Keratinocyte (primary cell): Measurements from ENCODE around the gene SLC25A21. TPM values are rescaled to one million over a fixed set of nuclear protein-coding genes. Genes with fewer than 3 reads are reported as not detected.

Source experiments
- DNase-seq: peaks from one replicate; pipeline ENCODE4 v3.0.0-alpha.2; 2011; ENCODE audit warnings: low read depth, missing footprints, low spot score
- FAIRE-seq: peaks from 2 replicates; lab custom pipeline; 2011; peaks lifted over from hg19 to GRCh38; lab: Jason Lieb, UNC
- H2AFZ ChIP-seq: 2 replicates; pipeline ENCODE4 v1.6.0; 2012; ENCODE audit warnings: low read length, control low read depth, inconsistent platforms; ENCODE audit not compliant: control insufficient read depth
- H3K27ac ChIP-seq: 2 replicates; pipeline ENCODE4 v1.5.1; 2011; ENCODE audit warnings: low read length; ENCODE audit not compliant: control insufficient read depth, insufficient read depth
- H3K27me3 ChIP-seq: 3 replicates; pipeline ENCODE4 v1.6.0; 2011; ENCODE audit warnings: low read length; ENCODE audit not compliant: control insufficient read depth, insufficient read depth; ENCODE audit errors: extremely low read depth
- H3K36me3 ChIP-seq, 2 experiments: 2 replicates in 1 of 2; 3 replicates in 1 of 2; pipeline ENCODE4 v1.5.1; 2011; ENCODE audit warnings: low read length in 2 of 2, mild to moderate bottlenecking in 1 of 2; ENCODE audit not compliant: control insufficient read depth in 2 of 2, insufficient read depth in 2 of 2; ENCODE audit errors: extremely low read depth in 1 of 2
- H3K4me1 ChIP-seq: 3 replicates; pipeline ENCODE4 v1.5.1; 2011; ENCODE audit warnings: low read length; ENCODE audit not compliant: control insufficient read depth, insufficient read depth; ENCODE audit errors: extremely low read depth
- H3K4me2 ChIP-seq: 3 replicates; pipeline ENCODE4 v1.6.0; 2011; ENCODE audit warnings: low read depth, low read length; ENCODE audit not compliant: control insufficient read depth, insufficient read depth; ENCODE audit errors: extremely low read depth
- H3K4me3 ChIP-seq, 3 experiments: fragments of 200-600 bp in 1 of 3; sonication (generic) in 1 of 3; 2 replicates in 2 of 3; 3 replicates in 1 of 3; pipeline ENCODE4 v1.5.1; 2011 to 2016; ENCODE audit warnings: low read length in 3 of 3, mild to moderate bottlenecking in 3 of 3, control low read depth in 2 of 3, inconsistent platforms in 1 of 3, low read depth in 1 of 3, mixed read lengths in 1 of 3, mixed run types in 1 of 3, moderate library complexity in 1 of 3; ENCODE audit not compliant: control insufficient read depth in 2 of 3, insufficient read depth in 2 of 3; ENCODE audit errors: extremely low read depth in 1 of 3
- H3K79me2 ChIP-seq: 2 replicates; pipeline ENCODE4 v1.6.0; 2012; ENCODE audit warnings: low read length; ENCODE audit not compliant: control insufficient read depth, insufficient read depth
- H3K9ac ChIP-seq: 3 replicates; pipeline ENCODE4 v1.6.0; 2011; ENCODE audit warnings: low read length; ENCODE audit not compliant: control insufficient read depth, insufficient read depth; ENCODE audit errors: extremely low read depth
- H3K9me1 ChIP-seq: 3 replicates; pipeline ENCODE4 v1.6.0; 2011; ENCODE audit warnings: low read length; ENCODE audit not compliant: control insufficient read depth, insufficient read depth; ENCODE audit errors: extremely low read depth
- H3K9me3 ChIP-seq: 2 replicates; pipeline ENCODE4 v1.5.1; 2012; ENCODE audit warnings: low read depth, low read length; ENCODE audit not compliant: control insufficient read depth
- H4K20me1 ChIP-seq: 3 replicates; pipeline ENCODE4 v1.6.0; 2011; ENCODE audit warnings: low read length; ENCODE audit not compliant: control insufficient read depth, insufficient read depth; ENCODE audit errors: extremely low read depth
- CTCF ChIP-seq, 3 experiments: IDR thresholded peaks in 1 of 3; conservative IDR thresholded peaks in 1 of 3; optimal IDR thresholded peaks in 1 of 3; 2 replicates in 2 of 3; 3 replicates in 1 of 3; pipeline versions ENCODE3 to v1.5.1; 2011; ENCODE audit warnings: low read length in 3 of 3, mild to moderate bottlenecking in 3 of 3, moderate library complexity in 2 of 3, control low read depth in 1 of 3, inconsistent platforms in 1 of 3; ENCODE audit not compliant: insufficient read depth in 2 of 3; ENCODE audit errors: extremely low read depth in 1 of 3
- EZH2 ChIP-seq: IDR thresholded peaks from one replicate; pipeline ENCODE4 v1.6.1; 2012; ENCODE audit warnings: inconsistent platforms, mild to moderate bottlenecking, low read length, moderate library complexity
- dilution Hi-C: fragments of 300-500 bp; cut with MboI; formaldehyde crosslinking; loops from one replicate; pipeline ENCODE4 v1.7.0; 2020; ENCODE audit warnings: low sequenced_read_pairs; ENCODE audit not compliant: extremely low pct_ligation_motif_present
- polyA plus RNA-seq, 5 experiments: library from polyadenylated mRNA; depleted of rRNA in 3 of 5; stranded (reverse) in 3 of 5; stranded (forward) in 1 of 5; unstranded in 1 of 5; fragments of >200 nt; gene quantifications; 1 replicate in 1 of 5; 2 replicates in 3 of 5; 3 replicates in 1 of 5; pipeline versions ENCODE4 v1.2.1 to v1.2.3, GENCODE V29; 2011 to 2012; ENCODE audit warnings: missing spikeins in 2 of 5, low read depth in 1 of 5, low replicate concordance in 1 of 5

SLC25A21 gene
- polyA plus RNA-seq, 1 donor (not counting 4 experiments of a cell fraction or from before 2014, with no cell fraction given) = 0.66 TPM

- Histone ChIP-seq H3K9me3 (no peaks in the 10 kb centered on the region), H2AFZ (no peak overlapping the region), H3K27me3 (no peaks in the 10 kb centered on the region), H3K4me1 (peaks cover 24% of the 10 kb centered on the region), H3K79me2 (no peaks in the 10 kb centered on the region), H3K4me3 (no peak overlapping the region), H3K9me1 (no peaks in the 10 kb centered on the region), H3K36me3 (no peaks in the 10 kb centered on the region), H4K20me1 (no peaks in the 10 kb centered on the region), H3K9ac (no peak overlapping the region), H3K4me2 (no peak overlapping the region), H3K27ac (no peak overlapping the region)
- TF ChIP-seq CTCF (optimal IDR thresholded peaks at IDR 0.05 in 1 of 3, IDR thresholded peaks at IDR 0.05 in 1 of 3, conservative IDR thresholded peaks at IDR 0.05 in 1 of 3; ENCODE audit: extremely low read depth in 1 of 3, insufficient read depth in 2 of 3, low read length in 3 of 3) = no peak
- no peak for TF ChIP-seq EZH2
- dilution Hi-C loops = no loop called here
- no peak for DNase-seq
- no peak for FAIRE-seq
Observed at GRCh38 chr14:36971263-36971855, 201.0 kb downstream of the SLC25A21 start.

- H3K27ac ChIP-seq = no peak overlapping the region
- H2AFZ ChIP-seq = no peak overlapping the region
- no peaks in the 10 kb centered on the region for H3K9me1 ChIP-seq
- H4K20me1 ChIP-seq = no peaks in the 10 kb centered on the region
- DNase-seq (no peak), FAIRE-seq (peak; percentile 5)
- TF ChIP-seq CTCF (optimal IDR thresholded peaks at IDR 0.05 in 1 of 3, IDR thresholded peaks at IDR 0.05 in 1 of 3, conservative IDR thresholded peaks at IDR 0.05 in 1 of 3; ENCODE audit: extremely low read depth in 1 of 3, insufficient read depth in 2 of 3, low read length in 3 of 3) = no peak
- TF ChIP-seq EZH2 = no peak
- H3K9ac ChIP-seq = no peak overlapping the region
- H3K79me2 ChIP-seq = no peaks in the 10 kb centered on the region
- no peaks in the 10 kb centered on the region for H3K9me3 ChIP-seq
- H3K27me3 ChIP-seq = no peaks in the 10 kb centered on the region
- H3K4me1 ChIP-seq = peaks cover under 1% of the 10 kb centered on the region
- no peak overlapping the region for H3K4me3 ChIP-seq
- dilution Hi-C loops = no loop called here
- no peak overlapping the region for H3K4me2 ChIP-seq
- H3K36me3 ChIP-seq = no peaks in the 10 kb centered on the region
Observed at GRCh38 chr14:36967892-36968555, 204.4 kb downstream of the SLC25A21 start.
